CD4-positive, alpha-beta memory T cell (primary cell): ENCODE results near the gene EIF4G2. TPM values are rescaled to one million over a fixed set of nuclear protein-coding genes. Genes with fewer than 3 reads are reported as not detected.

Source experiments
- CTCF ChIA-PET: fragments of 350-600 bp; sonication (Branson Sonifier 250); formaldehyde crosslinking; loops from one replicate; lab custom pipeline; 2021; ENCODE audit warnings: inconsistent platforms; ENCODE audit not compliant: partially characterized antibody; lab: Charles Lee
- POLR2A ChIA-PET: fragments of 350-600 bp; sonication (Branson Sonifier 250); formaldehyde crosslinking; loops from one replicate; lab custom pipeline; 2021; ENCODE audit not compliant: partially characterized antibody; lab: Charles Lee
- DNase-seq, 5 donors: peaks; one replicate each; pipeline versions ENCODE4 v3.0.0 to v3.0.0-alpha.2; 2020 to 2022; ENCODE audit warnings: mixed read lengths in 1 of 5
- H3K27ac ChIP-seq: one replicate; pipeline ENCODE4 v1.7.0; 2013; ENCODE audit warnings: low read depth, low read length
- H3K27me3 ChIP-seq: 2 replicates; pipeline ENCODE4 v1.7.0; 2013; ENCODE audit warnings: mild to moderate bottlenecking, low read length, moderate library complexity; ENCODE audit not compliant: insufficient read depth
- H3K36me3 ChIP-seq: 2 replicates; pipeline ENCODE4 v1.7.0; 2013; ENCODE audit warnings: mild to moderate bottlenecking, low read length, moderate library complexity; ENCODE audit not compliant: insufficient read depth
- H3K4me1 ChIP-seq: 2 replicates; pipeline ENCODE4 v1.7.0; 2013; ENCODE audit warnings: mild to moderate bottlenecking, low read length, moderate library complexity; ENCODE audit not compliant: insufficient read depth
- H3K4me3 ChIP-seq, 2 donors: one replicate each; pipeline ENCODE4 v1.7.0; 2013; ENCODE audit warnings: low read length in 2 of 2, mild to moderate bottlenecking in 1 of 2
- H3K9me3 ChIP-seq, 2 donors: one replicate each; pipeline ENCODE4 v1.7.0; 2013; ENCODE audit warnings: low read length in 2 of 2, control low read depth in 1 of 2; ENCODE audit not compliant: control insufficient read depth in 1 of 2
- H3K27ac Mint-ChIP-seq, 7 donors: one replicate each; pipeline ENCODE4 v1.8.0; 2020 to 2021; ENCODE audit warnings: mixed read lengths in 7 of 7, mild to moderate bottlenecking in 6 of 7, inconsistent platforms in 3 of 7, moderate library complexity in 3 of 7
- H3K27me3 Mint-ChIP-seq, 2 donors: one replicate each; pipeline ENCODE4 v1.8.0; 2020 to 2021; ENCODE audit warnings: mixed read lengths in 2 of 2
- H3K36me3 Mint-ChIP-seq, 2 donors: one replicate each; pipeline ENCODE4 v1.8.0; 2020 to 2021; ENCODE audit warnings: mixed read lengths in 2 of 2, inconsistent platforms in 1 of 2, mild to moderate bottlenecking in 1 of 2
- H3K4me1 Mint-ChIP-seq, 4 donors: one replicate each; pipeline ENCODE4 v1.8.0; 2020 to 2021; ENCODE audit warnings: mixed read lengths in 4 of 4, mild to moderate bottlenecking in 1 of 4
- H3K4me3 Mint-ChIP-seq, 8 donors: one replicate each; pipeline ENCODE4 v1.8.0; 2020 to 2021; ENCODE audit warnings: mixed read lengths in 8 of 8, mild to moderate bottlenecking in 7 of 8, moderate library complexity in 6 of 8, inconsistent platforms in 3 of 8
- H3K9me3 Mint-ChIP-seq, 8 donors: one replicate each; pipeline ENCODE4 v1.8.0; 2020 to 2021; ENCODE audit warnings: mixed read lengths in 8 of 8, mild to moderate bottlenecking in 5 of 8, inconsistent platforms in 3 of 8, moderate library complexity in 1 of 8
- intact Hi-C: fragments of 100-400 bp; cut with micrococcal nuclease; formaldehyde crosslinking; loops from one replicate; pipeline ENCODE4 v1.15.1; 2023
- polyA plus RNA-seq, 2 donors: library from polyadenylated mRNA; unstranded; fragments of 300-500 nt; fragmentation: Illumina TruSeq; gene quantifications; one replicate each; pipeline ENCODE4 v1.2.3, GENCODE V29; 2021
- total RNA-seq, 2 experiments: library from RNA; stranded (reverse); gene quantifications; one replicate each; pipeline ENCODE4 v1.2.3, GENCODE V29; 2021

Gene EIF4G2
- total and polyA plus RNA-seq, 4 experiments from 2014 or later: 521 to 664 (median 595) TPM

DNA sequence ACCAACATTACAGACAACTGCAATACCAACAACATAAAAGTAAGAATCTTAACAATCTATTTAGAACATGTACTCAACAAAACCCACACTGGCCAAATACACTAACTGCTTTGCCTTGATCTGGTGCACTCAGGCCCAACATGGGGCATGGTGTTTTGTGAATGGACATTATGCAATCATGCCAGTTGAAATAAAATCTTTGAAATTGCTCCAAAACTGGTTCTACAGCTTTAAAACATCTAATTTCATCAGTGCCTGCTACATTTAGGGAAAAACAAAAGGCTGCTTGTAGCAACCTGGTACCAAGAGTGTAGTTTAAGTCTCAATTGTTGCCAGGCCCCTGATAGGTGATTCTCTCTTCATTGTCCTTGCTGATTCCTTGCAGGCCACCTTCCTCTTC lies 61.0 kb downstream of the EIF4G2 start:
- Histone ChIP-seq H3K4me3 (no peak overlapping the region), H3K36me3 (no peaks in the 10 kb centered on the region), H3K9me3 (no peaks in the 10 kb centered on the region), H3K27me3 (no peaks in the 10 kb centered on the region), H3K27ac (no peak overlapping the region), H3K4me1 (peaks cover 42% of the 10 kb centered on the region)
- Mint-ChIP-seq H3K36me3 (peaks cover 0 to 15% of the 10 kb centered on the region in 2 donors), H3K27ac (no peak overlapping the region), H3K27me3 (no peaks in the 10 kb centered on the region), H3K4me1 (peaks cover 24 to 73% (median 34%) of the 10 kb centered on the region in 4 donors), H3K9me3 (no peaks in the 10 kb centered on the region), H3K4me3 (no peak overlapping the region)
- CTCF ChIA-PET: interaction anchor here (1.3 kb wide), 1 partner anchor 15 kb away, joined by 3 read pairs; no protein-coding TSS in a partner anchor
- intact Hi-C loops: no loop called here
- no peak for DNase-seq
- POLR2A ChIA-PET: interaction anchor here (0.9 to 5.7 kb wide), 2 partner anchors 61 to 110 kb away, joined by 3 to 62 read pairs; partner anchors contain the start of genes EIF4G2 and ZBED5

Other genes with a start within 250 kb of the EIF4G2 start
- gene LYVE1, start 240.3 kb downstream of the EIF4G2 start, total RNA-seq: not detected
- not detected for gene LYVE1, start 240.3 kb downstream of the EIF4G2 start, polyA plus RNA-seq
- gene IRAG1, start 115.2 kb downstream of the EIF4G2 start, total RNA-seq: not detected
- not detected for gene IRAG1, start 115.2 kb downstream of the EIF4G2 start, polyA plus RNA-seq
- gene CTR9, start 57.7 kb downstream of the EIF4G2 start, total RNA-seq: 10 to 100 TPM; 57.2 to 68.6 TPM
- 10 to 100 TPM; 39.7 to 58.8 TPM for gene CTR9, start 57.7 kb downstream of the EIF4G2 start, polyA plus RNA-seq
- gene ZBED5, start 49.1 kb upstream of the EIF4G2 start, total RNA-seq: 100 to 1,000 TPM; 126 to 129 TPM
- gene ZBED5, start 49.1 kb upstream of the EIF4G2 start, polyA plus RNA-seq: 10 to 100 TPM; 16.7 to 17.6 TPM